PC-3 (cell line): ENCODE data around the gene RPP38. TPM values are rescaled to one million over a fixed set of nuclear protein-coding genes. Genes with fewer than 3 reads are reported as not detected.

Experiments used
- ATAC-seq: fragments of 200-7000 bp; cut with Tn5 transposase; 2 replicates; pipeline ENCODE4 v1.9.1; 2020; ENCODE audit warnings: mild to moderate bottlenecking, moderate library complexity
- BruUV-seq: library from RNA; stranded (reverse); fragments of 400-500 nt; replicated peaks from 2 replicates; lab custom pipeline; 2021; lab: Mats Ljungman, UMichigan
- CTCF ChIA-PET: fragments of 300-600 bp; sonication (Branson Sonifier 250); formaldehyde crosslinking; loops from one replicate; lab custom pipeline; 2022; ENCODE audit warnings: antibody characterized with exemption; lab: Charles Lee
- POLR2A ChIA-PET: fragments of 300-600 bp; sonication (Branson Sonifier 250); formaldehyde crosslinking; loops from one replicate; lab custom pipeline; 2022; ENCODE audit warnings: antibody characterized with exemption; ENCODE audit not compliant: unreplicated experiment; lab: Charles Lee
- DNase-seq: peaks from one replicate; pipeline ENCODE4 v3.0.0-alpha.2; 2015
- H2AFZ ChIP-seq: fragments of 300-600 bp; sonication (generic); 2 replicates; pipeline ENCODE4 v1.6.0; 2016; ENCODE audit warnings: antibody characterized with exemption, low read length
- H3F3A ChIP-seq: fragments of 300-600 bp; sonication (generic); one replicate; pipeline ENCODE4 v1.6.0; 2017; ENCODE audit warnings: antibody characterized with exemption, low read length, control low read depth, mild to moderate bottlenecking; ENCODE audit not compliant: unreplicated experiment
- H3K27ac ChIP-seq: fragments of 300-600 bp; sonication (generic); 2 replicates; pipeline ENCODE4 v1.5.1; 2016; ENCODE audit warnings: mild to moderate bottlenecking, low read length
- H3K27me3 ChIP-seq: fragments of 300-600 bp; sonication (generic); 2 replicates; pipeline ENCODE4 v1.6.1; 2016; ENCODE audit warnings: low read length, mixed read lengths
- H3K36me3 ChIP-seq: fragments of 300-600 bp; sonication (generic); 2 replicates; pipeline ENCODE4 v1.6.1; 2016; ENCODE audit warnings: low read depth, mixed run types, low read length, mixed read lengths
- H3K4me1 ChIP-seq: fragments of 300-600 bp; sonication (generic); 2 replicates; pipeline ENCODE4 v1.5.1; 2016; ENCODE audit warnings: low read length; ENCODE audit not compliant: insufficient read depth
- H3K4me2 ChIP-seq: fragments of 300-600 bp; sonication (generic); 2 replicates; pipeline ENCODE4 v1.6.0; 2016; ENCODE audit warnings: low read length
- H3K4me3 ChIP-seq: fragments of 300-600 bp; sonication (generic); 2 replicates; pipeline ENCODE4 v1.5.1; 2016; ENCODE audit warnings: mild to moderate bottlenecking, low read length, mixed read lengths
- H3K79me2 ChIP-seq: fragments of 300-600 bp; sonication (generic); 2 replicates; pipeline ENCODE4 v1.6.1; 2017; ENCODE audit warnings: low read length, mixed read lengths
- H3K9ac ChIP-seq: fragments of 300-600 bp; sonication (generic); 2 replicates; pipeline ENCODE4 v1.6.0; 2016; ENCODE audit warnings: mild to moderate bottlenecking, low read length
- H3K9me2 ChIP-seq: fragments of 300-600 bp; sonication (generic); replicated peaks from 2 replicates; pipeline ENCODE4 v1.6.1; 2016; ENCODE audit warnings: mixed run types, low read length, mixed read lengths
- H3K9me3 ChIP-seq: fragments of 300-600 bp; sonication (generic); 2 replicates; pipeline ENCODE4 v1.6.1; 2016; ENCODE audit warnings: low read length, mixed read lengths
- H4K20me1 ChIP-seq: fragments of 300-600 bp; sonication (generic); 2 replicates; pipeline ENCODE4 v1.6.1; 2016; ENCODE audit warnings: low read length, mixed read lengths
- EZH2 ChIP-seq: fragments of 300-600 bp; sonication (generic); IDR thresholded peaks from one replicate; pipeline ENCODE4 v1.6.1; 2017; ENCODE audit warnings: antibody characterized with exemption, mild to moderate bottlenecking, low read length; ENCODE audit not compliant: unreplicated experiment
- EZH2phosphoT487 ChIP-seq: fragments of 300-600 bp; sonication (generic); IDR thresholded peaks from 2 replicates; pipeline ENCODE4 v1.6.1; 2018; ENCODE audit warnings: mild to moderate bottlenecking, antibody characterized with exemption, low read length, borderline replicate concordance
- intact Hi-C: fragments of 100-400 bp; cut with micrococcal nuclease; formaldehyde crosslinking; loops from 2 replicates; pipeline ENCODE4 v1.9.0; 2023
- total RNA-seq: library from RNA; depleted of rRNA; stranded (reverse); fragments of >200 nt; gene quantifications from 2 replicates; pipeline ENCODE4 v1.2.3, GENCODE V29; 2014
- TF ChIP-seq, protein P1 (sequence below): fragments of 300-600 bp; sonication (generic); conservative IDR thresholded peaks from 2 replicates; pipeline ENCODE4 v1.5.1; 2017; ENCODE audit warnings: antibody characterized with exemption, low read depth, mild to moderate bottlenecking, low read length

The RPP38 gene
- total RNA-seq, 1 experiment from 2014 or later = 8.5 TPM

DNA sequence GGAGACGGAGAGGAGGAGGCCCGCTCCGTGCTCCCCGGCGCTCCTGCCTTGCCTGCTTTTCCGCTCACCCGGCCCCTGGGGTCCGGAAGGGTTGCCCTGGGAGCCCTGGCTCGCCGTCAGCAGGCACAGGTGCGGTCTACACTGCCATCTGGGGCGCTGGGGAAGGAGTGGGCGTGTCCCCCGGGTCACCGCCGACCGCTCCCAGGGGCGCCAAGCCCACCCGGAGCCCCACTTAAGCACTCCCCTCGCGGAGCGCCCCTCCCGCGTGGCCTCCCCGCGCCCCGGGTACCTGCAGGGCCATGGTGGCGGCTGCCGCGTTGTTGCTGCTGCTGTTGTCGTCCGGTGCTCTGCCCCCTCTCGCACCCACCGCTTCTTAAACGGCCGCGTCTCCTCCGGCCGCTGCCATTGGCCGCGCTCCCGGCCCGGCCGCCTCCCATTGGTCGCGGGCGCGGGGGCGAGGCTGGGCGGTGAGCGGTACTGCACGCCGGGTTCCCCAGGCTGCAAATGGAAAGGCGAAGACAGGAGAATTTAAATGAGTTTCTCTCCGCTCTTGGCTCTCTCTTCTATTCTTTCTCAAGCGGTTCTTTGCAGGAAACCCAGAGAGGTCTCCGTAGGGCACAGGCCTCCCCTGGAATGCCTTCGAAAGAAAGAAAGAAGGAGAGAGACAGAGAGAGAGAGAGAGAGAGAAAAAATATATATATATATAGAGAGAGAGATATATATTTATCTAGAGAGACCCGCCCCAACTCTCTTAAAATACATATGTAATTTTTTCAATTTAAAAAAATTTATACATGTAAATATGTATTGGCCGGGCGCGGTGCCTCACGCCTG lies 8.5 kb upstream of the RPP38 start, which contains the start of gene ACBD7:
ACBD7 (minus strand) TSS at position 349 of the 834 bp plus-strand sequence; CDS start at position 301, 48 bp downstream.
- Histone ChIP-seq H3F3A (no peaks in the 10 kb centered on the region), H3K4me3 (peak within 1 kb of the TSS; percentile 70), H4K20me1 (no peaks in the 10 kb centered on the region), H2AFZ (peak within 1 kb of the TSS; percentile 81), H3K27me3 (no peaks in the 10 kb centered on the region), H3K79me2 (no peaks in the 10 kb centered on the region), H3K9me3 (no peaks in the 10 kb centered on the region), H3K4me2 (peak within 1 kb of the TSS; percentile 82), H3K9me2 (no peaks in the 10 kb centered on the region), H3K27ac (no peak within 1 kb of the TSS), H3K9ac (no peak within 1 kb of the TSS), H3K4me1 (peaks cover 10% of the 10 kb centered on the region; the same call in 1 of the 2 replicates), H3K36me3 (no peaks in the 10 kb centered on the region)
- DNase-seq = peak; percentile 77
- ChIA-PET CTCF (no interaction called here), POLR2A (no interaction called here)
- TF ChIP-seq EZH2 = no peak
- TF ChIP-seq, protein P1, sequence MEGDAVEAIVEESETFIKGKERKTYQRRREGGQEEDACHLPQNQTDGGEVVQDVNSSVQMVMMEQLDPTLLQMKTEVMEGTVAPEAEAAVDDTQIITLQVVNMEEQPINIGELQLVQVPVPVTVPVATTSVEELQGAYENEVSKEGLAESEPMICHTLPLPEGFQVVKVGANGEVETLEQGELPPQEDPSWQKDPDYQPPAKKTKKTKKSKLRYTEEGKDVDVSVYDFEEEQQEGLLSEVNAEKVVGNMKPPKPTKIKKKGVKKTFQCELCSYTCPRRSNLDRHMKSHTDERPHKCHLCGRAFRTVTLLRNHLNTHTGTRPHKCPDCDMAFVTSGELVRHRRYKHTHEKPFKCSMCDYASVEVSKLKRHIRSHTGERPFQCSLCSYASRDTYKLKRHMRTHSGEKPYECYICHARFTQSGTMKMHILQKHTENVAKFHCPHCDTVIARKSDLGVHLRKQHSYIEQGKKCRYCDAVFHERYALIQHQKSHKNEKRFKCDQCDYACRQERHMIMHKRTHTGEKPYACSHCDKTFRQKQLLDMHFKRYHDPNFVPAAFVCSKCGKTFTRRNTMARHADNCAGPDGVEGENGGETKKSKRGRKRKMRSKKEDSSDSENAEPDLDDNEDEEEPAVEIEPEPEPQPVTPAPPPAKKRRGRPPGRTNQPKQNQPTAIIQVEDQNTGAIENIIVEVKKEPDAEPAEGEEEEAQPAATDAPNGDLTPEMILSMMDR = no peak
- no peak for TF ChIP-seq EZH2phosphoT487
- intact Hi-C loops = loop anchor here (1.0 kb wide), 1 partner anchor 9 kb away; the partner anchor contains the start of gene RPP38
- ATAC-seq = peak; percentile 81
- BruUV-seq = no TSS peak

DNA sequence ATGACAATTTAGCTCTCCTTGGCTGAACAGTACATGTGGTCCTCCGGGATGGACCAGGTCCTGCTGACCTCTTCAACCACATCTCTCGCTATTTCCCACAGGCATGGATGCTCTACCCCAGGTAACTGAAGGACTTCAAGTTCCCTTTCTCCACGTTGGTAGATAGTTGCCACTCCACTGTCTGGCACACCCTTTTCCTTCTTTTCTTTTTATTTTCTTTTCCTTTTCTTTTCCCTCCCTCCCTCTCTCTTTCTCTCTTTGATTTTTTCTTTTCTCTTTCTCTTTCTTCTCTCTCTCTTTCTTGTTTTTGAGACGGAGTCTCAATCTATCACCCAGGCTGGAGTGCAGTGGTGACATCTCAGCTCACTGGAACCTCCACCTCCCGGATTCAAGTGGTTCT lies 5.7 kb upstream of the RPP38 start:
- Histone ChIP-seq H2AFZ (no peak overlapping the region), H3K4me3 (no peak overlapping the region), H3K9ac (no peak overlapping the region), H3K36me3 (no peaks in the 10 kb centered on the region), H3K4me1 (no peaks in the 10 kb centered on the region), H3K9me3 (no peaks in the 10 kb centered on the region), H3K27me3 (no peaks in the 10 kb centered on the region), H3K4me2 (no peak overlapping the region), H3K79me2 (no peaks in the 10 kb centered on the region), H3K9me2 (no peaks in the 10 kb centered on the region), H4K20me1 (no peaks in the 10 kb centered on the region), H3K27ac (no peak overlapping the region), H3F3A (no peaks in the 10 kb centered on the region)
- CTCF ChIA-PET = no interaction called here
- DNase-seq (no peak), ATAC-seq (no peak)
- POLR2A ChIA-PET = no interaction called here
- TF ChIP-seq EZH2phosphoT487 = no peak
- TF ChIP-seq, protein P1 = no peak
- no peak for TF ChIP-seq EZH2
- intact Hi-C loops = no loop called here
- no TSS peak for BruUV-seq

DNA sequence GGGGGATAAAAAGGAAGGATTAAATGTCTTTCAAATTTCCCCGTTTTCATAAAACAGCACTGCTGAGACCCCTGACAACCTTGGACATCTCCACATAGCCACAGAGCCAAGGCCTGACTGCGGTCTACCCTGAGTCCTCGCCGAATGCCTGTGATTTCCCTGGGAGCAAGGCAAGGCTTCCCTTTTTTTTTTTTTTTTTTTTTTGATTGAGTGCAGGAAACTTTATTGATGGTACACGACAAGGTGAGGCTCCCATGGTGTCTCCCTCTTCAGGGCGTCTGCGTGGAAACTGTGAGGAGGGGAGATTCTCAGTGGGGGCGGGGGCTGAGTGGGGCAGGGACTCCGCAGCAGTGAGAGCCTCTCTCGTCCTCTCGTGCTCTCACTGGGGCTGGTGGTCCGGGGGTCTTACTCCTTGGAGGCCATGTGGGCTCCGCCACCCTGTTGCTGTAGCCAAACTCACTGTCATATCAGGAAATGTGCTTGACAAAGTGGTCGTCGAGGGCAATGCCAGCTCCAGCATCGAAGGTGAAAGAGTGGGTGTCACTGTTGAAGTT lies 4.2 kb upstream of the RPP38 start:
- intact Hi-C loops = no loop called here
- Histone ChIP-seq H3K4me2 (no peak overlapping the region), H3K27ac (no peak overlapping the region), H3K9me3 (no peaks in the 10 kb centered on the region), H3K79me2 (peaks cover 6% of the 10 kb centered on the region), H3K27me3 (no peaks in the 10 kb centered on the region), H3K36me3 (no peaks in the 10 kb centered on the region), H2AFZ (no peak overlapping the region), H3F3A (no peaks in the 10 kb centered on the region), H3K9me2 (no peaks in the 10 kb centered on the region), H3K4me1 (no peaks in the 10 kb centered on the region), H3K4me3 (no peak overlapping the region), H4K20me1 (no peaks in the 10 kb centered on the region), H3K9ac (no peak overlapping the region)
- ATAC-seq (no peak), DNase-seq (no peak)
- BruUV-seq = no TSS peak
- TF ChIP-seq, protein P1 = no peak
- TF ChIP-seq EZH2 (no peak), EZH2phosphoT487 (no peak)
- ChIA-PET CTCF (no interaction called here), POLR2A (no interaction called here)
